ENCODE measurements around the gene GABBR2. TPM values are rescaled to one million over a fixed set of nuclear protein-coding genes. Genes with fewer than 3 reads are reported as not detected.

GABBR2 gene
- total and polyA plus RNA-seq, 9 of the 15 experiments (the other 6 are each of a cell fraction or from before 2014, with no cell fraction given) = 0.15 to 1.9 (median 0.32) TPM

DNA sequence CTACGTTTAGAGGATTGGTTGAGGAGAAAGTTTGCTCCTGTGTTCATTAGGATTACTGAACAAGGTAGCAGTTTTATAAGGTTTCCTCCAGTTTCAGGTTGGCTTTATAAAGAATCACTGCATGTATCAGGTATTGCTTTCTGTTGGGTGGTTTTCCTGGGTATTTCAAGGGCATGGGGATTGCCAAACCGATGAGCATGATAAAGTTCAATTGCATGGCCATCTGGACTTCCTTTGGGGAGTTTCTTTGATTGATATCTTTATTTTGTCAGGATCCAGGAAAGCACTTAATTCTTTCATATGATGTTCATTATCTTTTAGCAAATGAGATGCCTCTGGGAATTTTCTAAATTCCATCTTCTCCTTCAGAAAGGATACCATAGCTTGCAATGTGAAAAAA is 10.3 kb upstream of the GABBR2 start:
- no peak overlapping the region for H3K27ac ChIP-seq (ENCODE audit: extremely low read depth, low read depth, low read length)
- H3K4me3 ChIP-seq = no peak overlapping the region
- peaks cover 3% of the 10 kb centered on the region; the same call in 1 of the 2 replicates for H4K20me1 ChIP-seq (replicated peaks; ENCODE audit: control insufficient read depth, insufficient read depth, low read length)
- no peaks in the 10 kb centered on the region for H3K9me1 ChIP-seq (ENCODE audit: control insufficient read depth, insufficient read depth, low read length)
- POLR2A ChIA-PET = no interaction called here
- ATAC-seq (no peak), FAIRE-seq (no peak), DNase-seq (ENCODE audit: extremely low read depth in 1 of 4, low spot score in 3 of 4) (no peak)
- no peak overlapping the region for H3K4me2 ChIP-seq (ENCODE audit: insufficient read depth, low read length)
- CTCF ChIA-PET (ENCODE audit: low intra/inter-chr PET ratio) = no interaction called here
- intact Hi-C loops (cut with micrococcal nuclease) (no loop called here), in situ Hi-C loops (cut with MboI) (no loop called here)
- peaks cover 17 to 28% of the 10 kb centered on the region in 2 experiments for H3K27me3 ChIP-seq (ENCODE audit: control insufficient read depth in 2 of 2, insufficient read depth in 2 of 2, low read length in 2 of 2)
- WGBS (ENCODE audit: insufficient coverage, low coverage, missing lambda C conversion rate) = 0% methylated on average over 2 of the region's 2 CpGs
- no peaks in the 10 kb centered on the region for H3K9me3 ChIP-seq (replicated peaks; ENCODE audit: control insufficient read depth, insufficient read depth, low read depth, low read length)
- no peak overlapping the region for H3K9ac ChIP-seq (ENCODE audit: insufficient read depth in 1 of 2, low read depth in 2 of 2, low read length in 2 of 2)
- no peaks in the 10 kb centered on the region for H3K79me2 ChIP-seq (ENCODE audit: control insufficient read depth, insufficient read depth, low read length)
- BruUV-seq (replicated peaks) = no TSS peak
- no peak overlapping the region for H2AFZ ChIP-seq (ENCODE audit: low read depth, low read length)
- no peaks in the 10 kb centered on the region for H3K36me3 ChIP-seq (ENCODE audit: control insufficient read depth, insufficient read depth, low read length)
- no peaks in the 10 kb centered on the region for H3K4me1 ChIP-seq (replicated peaks in 1 of 2; ENCODE audit: control insufficient read depth in 2 of 2, insufficient read depth in 2 of 2, low read length in 2 of 2)
- TF ChIP-seq ZNF41 (CRISPR knock-in tag; conservative IDR thresholded peaks at IDR 0.05) (no peak), CCNT2 (IDR thresholded peaks at IDR 0.05; ENCODE audit: borderline replicate concordance, extremely low read depth, insufficient read length, low read depth, low read length) (no peak), TFAM (CRISPR knock-in tag; conservative IDR thresholded peaks at IDR 0.05) (no peak), C11orf30 (IDR thresholded peaks at IDR 0.05; ENCODE audit: low read depth) (no peak), JUNB (CRISPR knock-in tag; conservative IDR thresholded peaks at IDR 0.05) (no peak), ZNF764 (CRISPR knock-in tag; IDR thresholded peaks at IDR 0.05; ENCODE audit: low read depth) (no peak), ZFX (CRISPR knock-in tag; IDR thresholded peaks at IDR 0.05) (no peak), ZNF175 (CRISPR knock-in tag; IDR thresholded peaks at IDR 0.05; ENCODE audit: low read depth) (no peak), POLR2AphosphoS2 (IDR thresholded peaks at IDR 0.05; ENCODE audit: low read length) (no peak), CBX3 (IDR thresholded peaks at IDR 0.05; ENCODE audit: borderline replicate concordance in 1 of 2, low read length in 2 of 2) (no peak), EHMT2 (IDR thresholded peaks at IDR 0.05) (no peak), CHCHD3 (CRISPR knock-in tag; IDR thresholded peaks at IDR 0.05) (no peak), RHOXF2B (CRISPR knock-in tag; conservative IDR thresholded peaks at IDR 0.05) (no peak)
- TF ChIP-seq, protein P1, sequence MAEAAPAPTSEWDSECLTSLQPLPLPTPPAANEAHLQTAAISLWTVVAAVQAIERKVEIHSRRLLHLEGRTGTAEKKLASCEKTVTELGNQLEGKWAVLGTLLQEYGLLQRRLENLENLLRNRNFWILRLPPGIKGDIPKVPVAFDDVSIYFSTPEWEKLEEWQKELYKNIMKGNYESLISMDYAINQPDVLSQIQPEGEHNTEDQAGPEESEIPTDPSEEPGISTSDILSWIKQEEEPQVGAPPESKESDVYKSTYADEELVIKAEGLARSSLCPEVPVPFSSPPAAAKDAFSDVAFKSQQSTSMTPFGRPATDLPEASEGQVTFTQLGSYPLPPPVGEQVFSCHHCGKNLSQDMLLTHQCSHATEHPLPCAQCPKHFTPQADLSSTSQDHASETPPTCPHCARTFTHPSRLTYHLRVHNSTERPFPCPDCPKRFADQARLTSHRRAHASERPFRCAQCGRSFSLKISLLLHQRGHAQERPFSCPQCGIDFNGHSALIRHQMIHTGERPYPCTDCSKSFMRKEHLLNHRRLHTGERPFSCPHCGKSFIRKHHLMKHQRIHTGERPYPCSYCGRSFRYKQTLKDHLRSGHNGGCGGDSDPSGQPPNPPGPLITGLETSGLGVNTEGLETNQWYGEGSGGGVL (CRISPR knock-in tag; IDR thresholded peaks at IDR 0.05) = no peak
- TF ChIP-seq, protein P2, sequence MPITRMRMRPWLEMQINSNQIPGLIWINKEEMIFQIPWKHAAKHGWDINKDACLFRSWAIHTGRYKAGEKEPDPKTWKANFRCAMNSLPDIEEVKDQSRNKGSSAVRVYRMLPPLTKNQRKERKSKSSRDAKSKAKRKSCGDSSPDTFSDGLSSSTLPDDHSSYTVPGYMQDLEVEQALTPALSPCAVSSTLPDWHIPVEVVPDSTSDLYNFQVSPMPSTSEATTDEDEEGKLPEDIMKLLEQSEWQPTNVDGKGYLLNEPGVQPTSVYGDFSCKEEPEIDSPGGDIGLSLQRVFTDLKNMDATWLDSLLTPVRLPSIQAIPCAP (CRISPR knock-in tag; IDR thresholded peaks at IDR 0.05; ENCODE audit: borderline replicate concordance) = no peak
- TF ChIP-seq, protein P3, sequence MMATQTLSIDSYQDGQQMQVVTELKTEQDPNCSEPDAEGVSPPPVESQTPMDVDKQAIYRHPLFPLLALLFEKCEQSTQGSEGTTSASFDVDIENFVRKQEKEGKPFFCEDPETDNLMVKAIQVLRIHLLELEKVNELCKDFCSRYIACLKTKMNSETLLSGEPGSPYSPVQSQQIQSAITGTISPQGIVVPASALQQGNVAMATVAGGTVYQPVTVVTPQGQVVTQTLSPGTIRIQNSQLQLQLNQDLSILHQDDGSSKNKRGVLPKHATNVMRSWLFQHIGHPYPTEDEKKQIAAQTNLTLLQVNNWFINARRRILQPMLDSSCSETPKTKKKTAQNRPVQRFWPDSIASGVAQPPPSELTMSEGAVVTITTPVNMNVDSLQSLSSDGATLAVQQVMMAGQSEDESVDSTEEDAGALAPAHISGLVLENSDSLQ (IDR thresholded peaks at IDR 0.05) = no peak
- TF ChIP-seq, protein P4, sequence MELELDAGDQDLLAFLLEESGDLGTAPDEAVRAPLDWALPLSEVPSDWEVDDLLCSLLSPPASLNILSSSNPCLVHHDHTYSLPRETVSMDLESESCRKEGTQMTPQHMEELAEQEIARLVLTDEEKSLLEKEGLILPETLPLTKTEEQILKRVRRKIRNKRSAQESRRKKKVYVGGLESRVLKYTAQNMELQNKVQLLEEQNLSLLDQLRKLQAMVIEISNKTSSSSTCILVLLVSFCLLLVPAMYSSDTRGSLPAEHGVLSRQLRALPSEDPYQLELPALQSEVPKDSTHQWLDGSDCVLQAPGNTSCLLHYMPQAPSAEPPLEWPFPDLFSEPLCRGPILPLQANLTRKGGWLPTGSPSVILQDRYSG (tag; conservative IDR thresholded peaks at IDR 0.05; ENCODE audit: low read depth) = no peak

Measured in K562 (cell line).